ENCODE measurements around the gene DCAKD. TPM values are rescaled to one million over a fixed set of nuclear protein-coding genes. Genes with fewer than 3 reads are reported as not detected.

Gene DCAKD
- total RNA-seq (10 to 100 TPM; 22.7 to 33.1 TPM), polyA plus RNA-seq (10 to 100 TPM; 14.5 to 20.1 TPM)
- long read RNA-seq, donor 1, transcript DCAKD-202 (5 exons, 2,030 nt) = minor isoform, 10 of 66 reads
- long read RNA-seq, donor 1, transcript DCAKD-208 (5 exons, 2,054 nt) = major isoform, 29 of 66 reads
- long read RNA-seq, donor 1, transcript DCAKD-205 (5 exons, 990 nt) = minor isoform, 10 of 66 reads
- long read RNA-seq, donor 1, partial matches to known transcripts = 4 of 66 reads
- long read RNA-seq, donor 1, other reads (novel, unspliced or antisense) = 12 of 66 reads
- long read RNA-seq, donor 2, transcript DCAKD-208 (5 exons, 2,054 nt) = major isoform, 14 of 24 reads
- long read RNA-seq, donor 2, partial matches to known transcripts = 0 of 24 reads
- long read RNA-seq, donor 2, other reads (novel, unspliced or antisense) = 1 of 24 reads

GRCh38 chr17:45051060-45051719, at the start of gene DCAKD:
DCAKD (minus strand) TSS chr17:45051632; CDS start chr17:45034885, 16,747 bp downstream.
- H3K27ac ChIP-seq (ENCODE audit: low read depth in 1 of 2, low read length in 2 of 2) = peak within 1 kb of the TSS; percentile 92 to 99
- H3K4me1 ChIP-seq (ENCODE audit: control insufficient read depth in 1 of 2, insufficient read depth in 2 of 2, low read length in 2 of 2) = no peaks in the 10 kb centered on the region
- H3K36me3 ChIP-seq (ENCODE audit: control insufficient read depth in 1 of 2, insufficient read depth in 2 of 2, low read length in 1 of 2) = no peaks in the 10 kb centered on the region
- intact Hi-C loops (cut with DNase I) = no loop called here
- peak; percentile 96 to 97 for DNase-seq
- WGBS, 2 donors = 1% methylated on average over 50 to 56 of the region's 56 CpGs
- H3K4me3 ChIP-seq (ENCODE audit: low read length in 2 of 2) = peak within 1 kb of the TSS; percentile 60 to 84
- peak; percentile 98 for ATAC-seq (ENCODE audit: low FRiP score)
- H3K9me3 ChIP-seq (ENCODE audit: control insufficient read depth, low read length) = no peaks in the 10 kb centered on the region
- H3K27me3 ChIP-seq (ENCODE audit: control insufficient read depth in 1 of 2, insufficient read depth in 2 of 2, low read length in 1 of 2) = no peaks in the 10 kb centered on the region

GRCh38 chr17:45098869-45099616, 47.6 kb upstream of the DCAKD start:
- WGBS, 2 donors = 32% methylated on average over 9 of the region's 9 CpGs
- no peaks in the 10 kb centered on the region for H3K4me1 ChIP-seq (ENCODE audit: control insufficient read depth in 1 of 2, insufficient read depth in 2 of 2, low read length in 2 of 2)
- intact Hi-C loops (cut with DNase I) = loop anchor here (2.0 to 5.0 kb wide), 4 partner anchors 33 to 76 kb away; partner anchors contain the start of genes PLCD3 (in 2 of the 2) and NMT1 (in 1 of the 2)
- DNase-seq (peak; percentile 93 to 96), ATAC-seq (ENCODE audit: low FRiP score) (peak; percentile 91)
- peaks cover 4 to 13% of the 10 kb centered on the region in 2 donors for H3K36me3 ChIP-seq (ENCODE audit: control insufficient read depth in 1 of 2, insufficient read depth in 2 of 2, low read length in 1 of 2)
- no peak overlapping the region for H3K4me3 ChIP-seq (ENCODE audit: low read length in 2 of 2)
- no peaks in the 10 kb centered on the region for H3K27me3 ChIP-seq (ENCODE audit: control insufficient read depth in 1 of 2, insufficient read depth in 2 of 2, low read length in 1 of 2)
- no peaks in the 10 kb centered on the region for H3K9me3 ChIP-seq (ENCODE audit: control insufficient read depth, low read length)
- H3K27ac ChIP-seq (ENCODE audit: low read depth in 1 of 2, low read length in 2 of 2) = peak overlapping the region in 1 of 2 donors; percentile 44

- Histone ChIP-seq H3K9me3 (ENCODE audit: control insufficient read depth, low read length) (no peaks in the 10 kb centered on the region), H3K4me1 (ENCODE audit: control insufficient read depth in 1 of 2, insufficient read depth in 2 of 2, low read length in 2 of 2) (no peaks in the 10 kb centered on the region), H3K4me3 (ENCODE audit: low read length in 2 of 2) (no peak overlapping the region), H3K36me3 (ENCODE audit: control insufficient read depth in 1 of 2, insufficient read depth in 2 of 2, low read length in 1 of 2) (peaks cover 4 to 10% of the 10 kb centered on the region in 2 donors), H3K27me3 (ENCODE audit: control insufficient read depth in 1 of 2, insufficient read depth in 2 of 2, low read length in 1 of 2) (no peaks in the 10 kb centered on the region), H3K27ac (ENCODE audit: low read depth in 1 of 2, low read length in 2 of 2) (peak overlapping the region in 1 of 2 donors; percentile 44)
- ATAC-seq (ENCODE audit: low FRiP score) (no peak), DNase-seq (no peak)
- WGBS, 2 donors = 64 to 71% methylated on average over 13 of the region's 13 CpGs
- intact Hi-C loops (cut with DNase I) = loop anchor here (2.0 to 5.0 kb wide), 4 partner anchors 34 to 75 kb away; partner anchors contain the start of genes PLCD3 (in 2 of the 2) and NMT1 (in 1 of the 2)
Measured at GRCh38 chr17:45098081-45098868, 46.8 kb upstream of the DCAKD start.

GRCh38 chr17:45096926-45097325, 45.5 kb upstream of the DCAKD start:
- WGBS, 2 donors = 89 to 96% methylated on average over 11 of the region's 11 CpGs
- DNase-seq (no peak), ATAC-seq (ENCODE audit: low FRiP score) (no peak)
- Histone ChIP-seq H3K4me3 (ENCODE audit: low read length in 2 of 2) (no peak overlapping the region), H3K27me3 (ENCODE audit: control insufficient read depth in 1 of 2, insufficient read depth in 2 of 2, low read length in 1 of 2) (no peaks in the 10 kb centered on the region), H3K27ac (ENCODE audit: low read depth in 1 of 2, low read length in 2 of 2) (no peak overlapping the region), H3K36me3 (ENCODE audit: control insufficient read depth in 1 of 2, insufficient read depth in 2 of 2, low read length in 1 of 2) (peaks cover 4 to 5% of the 10 kb centered on the region in 2 donors), H3K9me3 (ENCODE audit: control insufficient read depth, low read length) (no peaks in the 10 kb centered on the region), H3K4me1 (ENCODE audit: control insufficient read depth in 1 of 2, insufficient read depth in 2 of 2, low read length in 2 of 2) (peaks cover 0 to 2% of the 10 kb centered on the region in 2 donors)
- intact Hi-C loops (cut with DNase I) = loop anchor here (2.0 to 5.0 kb wide), 3 partner anchors 35 to 186 kb away; partner anchors contain the start of genes NMT1 (in 1 of the 2) and PLCD3 (in 1 of the 2)

GRCh38 chr17:45096141-45096540, 44.7 kb upstream of the DCAKD start:
- Histone ChIP-seq H3K4me1 (ENCODE audit: control insufficient read depth in 1 of 2, insufficient read depth in 2 of 2, low read length in 2 of 2) (peaks cover 0 to 5% of the 10 kb centered on the region in 2 donors), H3K36me3 (ENCODE audit: control insufficient read depth in 1 of 2, insufficient read depth in 2 of 2, low read length in 1 of 2) (peaks cover 4 to 5% of the 10 kb centered on the region in 2 donors), H3K27ac (ENCODE audit: low read depth in 1 of 2, low read length in 2 of 2) (no peak overlapping the region), H3K27me3 (ENCODE audit: control insufficient read depth in 1 of 2, insufficient read depth in 2 of 2, low read length in 1 of 2) (no peaks in the 10 kb centered on the region), H3K4me3 (ENCODE audit: low read length in 2 of 2) (no peak overlapping the region), H3K9me3 (ENCODE audit: control insufficient read depth, low read length) (no peaks in the 10 kb centered on the region)
- no peak for ATAC-seq (ENCODE audit: low FRiP score)
- intact Hi-C loops (cut with DNase I) = loop anchor here (2.0 to 5.0 kb wide), 3 partner anchors 34 to 185 kb away; partner anchors contain the start of genes NMT1 (in 1 of the 2) and PLCD3 (in 1 of the 2)
- 68 to 73% methylated on average over 3 of the region's 3 CpGs for WGBS, 2 donors
- no peak for DNase-seq

GRCh38 chr17:45093444-45094110, 42.1 kb upstream of the DCAKD start:
- H3K27ac ChIP-seq (ENCODE audit: low read depth in 1 of 2, low read length in 2 of 2) = peak overlapping the region; percentile 62 to 66
- peaks cover 4 to 5% of the 10 kb centered on the region in 2 donors for H3K36me3 ChIP-seq (ENCODE audit: control insufficient read depth in 1 of 2, insufficient read depth in 2 of 2, low read length in 1 of 2)
- H3K27me3 ChIP-seq (ENCODE audit: control insufficient read depth in 1 of 2, insufficient read depth in 2 of 2, low read length in 1 of 2) = no peaks in the 10 kb centered on the region
- H3K4me3 ChIP-seq (ENCODE audit: low read length in 2 of 2) = no peak overlapping the region
- ATAC-seq (ENCODE audit: low FRiP score) (peak; percentile 69), DNase-seq (no peak)
- intact Hi-C loops (cut with DNase I) = loop anchor here in 1 of 2 donors (2.0 kb wide), 1 partner anchor 33 kb away; the partner anchor contains the start of gene NMT1
- 25 to 27% methylated on average over 13 of the region's 13 CpGs for WGBS, 2 donors
- H3K9me3 ChIP-seq (ENCODE audit: control insufficient read depth, low read length) = no peaks in the 10 kb centered on the region
- H3K4me1 ChIP-seq (ENCODE audit: control insufficient read depth in 1 of 2, insufficient read depth in 2 of 2, low read length in 2 of 2) = peaks cover 2 to 5% of the 10 kb centered on the region in 2 donors

GRCh38 chr17:45092911-45093430, 41.5 kb upstream of the DCAKD start:
- peaks cover 4 to 5% of the 10 kb centered on the region in 2 donors for H3K36me3 ChIP-seq (ENCODE audit: control insufficient read depth in 1 of 2, insufficient read depth in 2 of 2, low read length in 1 of 2)
- intact Hi-C loops (cut with DNase I) = loop anchor here in 1 of 2 donors (2.0 kb wide), 1 partner anchor 32 kb away; the partner anchor contains the start of gene NMT1
- H3K4me1 ChIP-seq (ENCODE audit: control insufficient read depth in 1 of 2, insufficient read depth in 2 of 2, low read length in 2 of 2) = peaks cover 2 to 5% of the 10 kb centered on the region in 2 donors
- no peaks in the 10 kb centered on the region for H3K9me3 ChIP-seq (ENCODE audit: control insufficient read depth, low read length)
- peak; percentile 98 for ATAC-seq (ENCODE audit: low FRiP score)
- WGBS, 2 donors = 5 to 7% methylated on average over 6 of the region's 6 CpGs
- DNase-seq = peak; percentile 92
- H3K27ac ChIP-seq (ENCODE audit: low read depth in 1 of 2, low read length in 2 of 2) = peak overlapping the region; percentile 62 to 66
- no peaks in the 10 kb centered on the region for H3K27me3 ChIP-seq (ENCODE audit: control insufficient read depth in 1 of 2, insufficient read depth in 2 of 2, low read length in 1 of 2)
- no peak overlapping the region for H3K4me3 ChIP-seq (ENCODE audit: low read length in 2 of 2)
